Right hindlimb (tissue), 1 donor: ENCODE data around the gene JUND.

Source experiments
- DNase-seq: peaks from one replicate; pipeline ENCODE4 v3.0.0-alpha.2; 2018

The JUND gene

GRCh38 chr19:18266771-18267686, 14.4 kb downstream of the JUND start:
- DNase-seq: no peak

- DNase-seq: no peak
Measured at GRCh38 chr19:18265582-18265981, 15.8 kb downstream of the JUND start.

GRCh38 chr19:18264971-18265540, 16.4 kb downstream of the JUND start:
- no peak for DNase-seq

DNA sequence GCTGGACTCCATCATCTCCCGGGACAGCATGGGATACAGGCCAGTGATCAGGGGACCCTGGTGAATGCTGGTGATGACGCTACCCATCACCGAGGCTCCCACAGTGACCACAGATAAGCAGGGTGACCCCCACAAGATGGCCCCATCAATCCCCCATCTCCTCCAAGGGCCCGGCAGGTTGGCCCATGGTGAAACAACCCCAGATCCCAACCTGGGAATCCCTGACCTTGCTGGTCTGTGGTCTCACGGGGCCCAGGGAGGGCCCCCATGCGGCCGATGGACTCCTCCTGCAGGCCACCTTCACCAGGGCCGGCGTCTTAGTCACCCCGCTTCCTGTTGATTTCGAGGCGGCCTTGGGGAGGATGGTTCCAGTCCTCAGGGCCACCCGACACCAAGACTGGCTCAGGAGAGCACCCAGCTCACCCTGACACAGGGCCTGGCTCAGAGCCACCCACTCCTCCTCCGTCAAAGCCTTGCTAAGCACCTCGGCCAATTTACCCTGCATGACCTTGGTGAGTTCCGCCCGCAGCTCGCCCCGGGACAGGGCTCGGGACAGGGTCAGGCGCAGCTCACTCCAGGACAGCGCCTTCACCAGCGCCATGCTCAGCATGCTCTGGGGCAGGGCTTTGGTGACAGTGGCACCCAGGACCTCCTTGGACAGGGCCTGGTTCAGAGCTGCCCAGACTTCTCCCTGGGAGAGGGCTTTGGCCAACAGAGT, 17.1 kb downstream of the JUND start:
- DNase-seq: no peak

DNA sequence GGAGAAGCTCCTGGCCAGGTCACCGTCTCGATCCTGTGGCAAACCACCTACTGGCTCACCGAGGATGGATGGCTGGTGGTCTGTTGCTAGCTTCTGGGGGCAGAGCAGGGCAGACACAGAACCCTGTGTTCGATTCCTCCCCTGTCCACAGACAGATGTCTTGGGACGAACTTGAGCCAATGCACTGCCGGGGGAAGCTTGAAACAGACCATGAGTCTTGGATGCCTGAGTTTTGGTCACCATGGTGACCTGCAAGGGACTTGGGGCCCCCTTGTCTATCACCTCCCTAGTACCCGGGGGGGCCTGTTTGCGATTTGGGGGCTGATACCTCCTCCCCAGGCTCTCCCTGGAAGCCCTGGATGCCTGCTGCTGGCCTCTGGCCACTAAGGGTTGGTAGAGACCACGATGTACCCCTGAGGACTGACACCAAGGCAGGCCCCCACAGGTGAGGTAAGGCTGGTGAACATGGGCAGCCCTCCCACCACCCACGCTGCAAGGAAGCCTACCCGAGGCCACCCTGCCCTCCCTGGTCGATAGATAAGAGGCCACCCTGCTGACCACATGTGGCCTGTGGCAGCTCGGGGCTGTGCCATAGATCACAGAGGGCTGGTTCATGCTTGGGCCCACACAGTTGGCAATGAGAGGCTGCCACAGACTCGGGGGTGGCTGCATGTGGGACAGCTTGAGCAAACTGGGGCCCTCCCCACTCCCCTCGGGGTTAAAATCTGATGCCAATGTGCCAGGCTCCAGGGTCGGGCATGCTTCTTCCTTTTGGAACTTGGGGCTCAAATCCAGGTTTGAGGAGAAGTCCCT, 17.9 kb downstream of the JUND start:
- DNase-seq: no peak

DNA sequence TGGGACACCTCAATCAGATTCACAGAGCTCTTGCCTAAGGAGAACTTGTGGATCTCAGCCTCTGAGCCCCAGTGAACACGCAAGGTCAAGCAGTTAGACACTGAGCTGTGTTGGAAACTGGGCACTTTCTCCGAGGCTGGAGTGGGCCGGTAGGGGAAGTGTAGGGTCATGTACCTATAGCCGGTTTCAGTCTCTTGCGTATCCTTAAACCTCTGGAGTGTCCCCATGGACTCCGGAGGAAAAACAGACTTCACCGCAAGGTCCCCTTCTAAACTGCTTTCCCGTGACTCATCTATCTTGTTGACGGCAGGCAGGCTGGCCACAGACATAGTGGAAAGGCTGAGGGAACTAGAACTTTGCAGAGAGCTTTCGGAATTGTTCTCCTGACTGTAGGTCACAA, 18.5 kb downstream of the JUND start:
- peak; percentile 11 for DNase-seq

- peak; percentile 13 for DNase-seq
Measured at GRCh38 chr19:18262144-18262543, 19.3 kb downstream of the JUND start.

DNA sequence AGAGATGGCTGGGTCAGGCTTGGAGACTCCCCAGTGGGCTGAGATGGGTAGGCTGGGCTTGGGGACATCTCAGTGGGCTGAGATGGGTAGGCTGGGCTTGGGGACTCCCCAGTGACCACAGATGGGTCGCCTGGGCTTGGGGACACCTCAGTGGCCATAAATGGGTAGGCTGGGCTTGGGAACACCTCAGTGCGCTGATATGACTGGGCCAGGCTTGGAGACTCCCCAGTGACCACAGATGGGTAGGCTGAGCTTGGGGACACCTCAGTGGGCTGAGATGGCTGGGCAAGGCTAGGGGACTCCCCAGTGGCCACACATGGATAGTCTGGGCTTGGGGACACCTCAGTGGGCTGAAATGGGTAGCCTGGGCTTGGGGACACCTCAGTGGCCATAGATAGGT, 19.9 kb downstream of the JUND start:
- DNase-seq: peak; percentile 13

GRCh38 chr19:18259893-18260292, 21.5 kb downstream of the JUND start:
- DNase-seq: no peak

- no peak for DNase-seq
Measured at GRCh38 chr19:18257503-18258470, 23.6 kb downstream of the JUND start.

DNA sequence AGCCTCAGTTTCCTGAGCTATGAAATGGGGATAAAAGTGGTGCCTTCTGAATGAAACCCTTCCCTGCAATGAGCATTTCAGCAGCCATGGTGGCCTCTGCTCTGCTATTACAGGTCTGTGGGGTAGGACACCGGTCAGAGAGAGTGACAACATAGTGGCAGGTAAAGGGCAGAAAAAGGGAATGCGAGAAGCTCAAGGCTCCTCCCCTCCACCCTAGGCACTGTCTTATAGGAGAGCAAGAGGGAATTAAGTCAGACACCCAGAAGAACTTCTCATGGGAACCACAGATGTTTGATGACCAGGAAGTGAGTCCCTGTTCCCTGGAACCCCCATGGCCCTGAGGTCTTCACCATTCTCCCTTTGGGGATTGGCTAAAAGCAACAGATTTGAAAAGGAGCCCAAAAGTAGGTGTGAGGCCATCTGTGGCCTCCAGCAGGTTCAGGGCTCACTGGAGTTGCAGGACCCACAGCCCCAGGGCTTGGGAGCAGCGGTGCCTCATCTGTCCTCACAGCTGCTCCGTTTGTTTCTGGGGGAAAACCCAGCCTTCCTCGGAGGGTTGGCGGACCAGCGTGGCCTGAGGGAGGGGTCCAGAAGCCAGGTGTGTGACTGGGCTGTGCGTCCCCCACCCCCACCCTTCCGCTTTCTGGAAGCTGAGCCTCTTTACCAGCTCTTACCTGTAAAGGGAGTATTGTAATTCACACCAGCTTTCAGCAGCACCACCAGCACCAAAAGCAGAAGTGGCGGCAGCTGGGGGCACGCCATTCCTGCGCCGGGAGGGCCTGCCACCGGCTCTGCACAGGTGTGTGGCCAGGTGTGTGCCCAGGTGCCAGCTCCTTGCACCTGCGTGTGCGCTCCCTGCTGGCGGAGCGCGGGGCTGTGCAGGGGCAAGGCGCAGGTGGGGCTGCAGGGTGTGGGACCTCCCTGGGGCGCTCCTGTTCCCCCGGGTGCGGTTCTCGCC, 26.6 kb downstream of the JUND start:
- peak; percentile 15 for DNase-seq

DNA sequence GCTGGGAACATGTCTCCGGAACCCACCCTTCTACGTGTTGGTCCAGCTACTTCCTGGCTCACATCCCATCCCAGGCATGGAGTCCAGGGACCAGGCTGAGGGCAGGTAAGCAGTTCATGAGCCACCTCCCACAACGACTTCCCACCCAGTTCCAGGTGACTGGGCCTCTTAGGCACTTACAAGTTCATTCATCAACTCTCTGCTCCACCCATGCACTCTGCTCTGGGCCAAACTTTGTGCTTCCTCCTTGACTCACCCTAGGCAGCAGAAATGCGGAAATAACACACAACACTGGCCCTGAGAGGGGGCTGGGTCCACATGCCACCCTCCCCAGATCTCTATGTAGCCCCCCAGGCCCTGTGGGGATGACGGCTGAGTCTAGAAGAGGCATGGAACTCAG, 27.7 kb downstream of the JUND start:
- peak; percentile 13 for DNase-seq

DNA sequence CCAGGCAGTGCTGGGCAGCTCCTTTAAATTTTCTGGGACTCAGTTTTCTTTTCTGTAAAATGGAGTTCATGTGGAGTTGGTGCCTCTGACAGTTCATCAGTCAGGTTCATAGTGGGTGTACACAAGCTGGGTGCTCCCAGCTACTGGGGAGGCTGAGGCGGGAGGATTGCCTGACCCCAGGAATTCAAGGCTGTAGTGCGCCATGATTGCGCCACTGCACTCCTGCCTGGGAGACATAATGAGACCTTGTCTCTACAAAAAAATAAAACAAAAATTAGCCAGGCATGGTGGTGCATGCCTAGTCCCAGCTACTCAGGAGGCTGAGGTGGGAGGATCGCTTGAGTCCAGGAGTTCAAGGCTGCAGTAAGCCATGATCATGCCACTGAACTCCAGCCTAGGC, 28.3 kb downstream of the JUND start:
- DNase-seq: no peak

- no peak for DNase-seq
Measured at GRCh38 chr19:18252370-18252717, 29.1 kb downstream of the JUND start.

GRCh38 chr19:18251587-18252369, 29.6 kb downstream of the JUND start:
- peak; percentile 74 for DNase-seq

DNA sequence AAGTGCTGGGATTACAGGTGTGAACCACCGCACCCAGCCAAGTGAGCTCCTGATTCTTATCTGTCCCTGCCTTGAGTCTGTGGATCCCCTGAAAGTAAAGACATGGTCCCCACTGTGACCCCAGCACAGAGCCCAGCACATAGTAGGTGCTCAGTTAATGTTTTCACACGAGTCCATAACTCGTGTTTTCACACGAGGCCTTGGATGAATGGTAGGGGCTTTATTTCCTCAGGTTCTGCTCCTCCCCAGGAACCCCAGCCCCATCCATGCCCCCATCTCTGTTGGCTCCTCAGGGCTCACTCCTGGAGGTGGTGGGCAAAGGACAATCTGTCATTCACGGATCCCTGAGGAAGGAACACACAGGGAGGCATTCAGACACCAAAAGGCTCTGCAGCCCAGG, 31.6 kb downstream of the JUND start:
- DNase-seq: no peak

- no peak for DNase-seq
Measured at GRCh38 chr19:18245297-18245696, 36.1 kb downstream of the JUND start.

- no peak for DNase-seq
Measured at GRCh38 chr19:18239303-18239702, 42.1 kb downstream of the JUND start.

DNA sequence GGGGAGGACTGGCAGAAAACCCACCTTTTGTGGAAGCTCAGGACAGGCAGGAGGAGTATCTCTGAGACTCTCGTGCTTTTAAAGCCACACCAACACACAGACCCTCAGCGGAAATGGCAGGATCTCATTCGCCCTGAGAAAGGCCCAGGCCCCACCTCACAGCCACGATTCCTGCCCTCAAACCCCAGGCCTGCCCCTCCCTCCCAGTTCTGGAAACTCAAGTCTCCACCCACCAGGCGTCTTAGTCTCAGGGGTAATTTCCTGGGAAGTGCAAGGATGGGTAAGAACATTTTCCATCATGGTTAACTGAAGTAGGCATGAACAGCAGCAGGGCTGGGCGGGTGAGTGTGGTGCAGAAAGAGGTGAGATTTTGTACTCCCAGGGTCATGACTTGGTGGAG, 47.2 kb downstream of the JUND start:
- no peak for DNase-seq
